Esophagus squamous epithelium (tissue), 4 donors: ENCODE data around the gene SPATA18.

Experiments
- CTCF ChIP-seq, 6 experiments: fragments of 450-650 bp in 4 of 6; fragments of 200-600 bp in 2 of 6; sonication (generic) in 2 of 6; IDR thresholded peaks; one replicate each; pipeline ENCODE4 v1.5.1; 2016 to 2019; ENCODE audit warnings: antibody characterized with exemption in 6 of 6, mild to moderate bottlenecking in 4 of 6, moderate library complexity in 4 of 6
- POLR2A ChIP-seq, 4 donors: fragments of 450-650 bp; IDR thresholded peaks; one replicate each; pipeline ENCODE4 v1.6.1; 2017; ENCODE audit warnings: antibody characterized with exemption in 4 of 4, mild to moderate bottlenecking in 4 of 4, moderate library complexity in 3 of 4

GRCh38 chr4:52112411-52112810, 61.3 kb downstream of the SPATA18 start:
- no peak for TF ChIP-seq CTCF (IDR thresholded peaks at IDR 0.05)
- TF ChIP-seq POLR2A (IDR thresholded peaks at IDR 0.05), result no peak
